ENCODE results near the gene MCF2L2. TPM values are rescaled to one million over a fixed set of nuclear protein-coding genes. Genes with fewer than 3 reads are reported as not detected.

Gene MCF2L2
- total RNA-seq, 1 experiment from 2014 or later, result 0.03 TPM

GRCh38 chr3:183401678-183402077, 26.7 kb downstream of the MCF2L2 start:
- no peak overlapping the region for H3K27ac ChIP-seq
- no peak overlapping the region for H3K4me3 ChIP-seq
- DNase-seq (ENCODE audit: low read depth in 1 of 2, low spot score in 2 of 2), result no peak
- no peaks in the 10 kb centered on the region for H3K36me3 ChIP-seq
- H3K27me3 ChIP-seq (replicated peaks), result 0 out of 2 replicates have a peak, but pooled peaks cover 10% of the 10 kb centered on the region
- H3K4me1 ChIP-seq (replicated peaks), result no peaks in the 10 kb centered on the region
- H3K9me3 ChIP-seq (replicated peaks), result no peaks in the 10 kb centered on the region

- Histone ChIP-seq H3K27ac (no peak overlapping the region), H3K9me3 (replicated peaks) (no peaks in the 10 kb centered on the region), H3K4me1 (replicated peaks) (no peaks in the 10 kb centered on the region), H3K4me3 (no peak overlapping the region), H3K36me3 (no peaks in the 10 kb centered on the region), H3K27me3 (replicated peaks) (peaks cover 10% of the 10 kb centered on the region; the same call in 1 of the 2 replicates)
- DNase-seq (ENCODE audit: low read depth in 1 of 2, low spot score in 2 of 2), result no peak
Observed at GRCh38 chr3:183400352-183400751, 28.1 kb downstream of the MCF2L2 start.

DNA sequence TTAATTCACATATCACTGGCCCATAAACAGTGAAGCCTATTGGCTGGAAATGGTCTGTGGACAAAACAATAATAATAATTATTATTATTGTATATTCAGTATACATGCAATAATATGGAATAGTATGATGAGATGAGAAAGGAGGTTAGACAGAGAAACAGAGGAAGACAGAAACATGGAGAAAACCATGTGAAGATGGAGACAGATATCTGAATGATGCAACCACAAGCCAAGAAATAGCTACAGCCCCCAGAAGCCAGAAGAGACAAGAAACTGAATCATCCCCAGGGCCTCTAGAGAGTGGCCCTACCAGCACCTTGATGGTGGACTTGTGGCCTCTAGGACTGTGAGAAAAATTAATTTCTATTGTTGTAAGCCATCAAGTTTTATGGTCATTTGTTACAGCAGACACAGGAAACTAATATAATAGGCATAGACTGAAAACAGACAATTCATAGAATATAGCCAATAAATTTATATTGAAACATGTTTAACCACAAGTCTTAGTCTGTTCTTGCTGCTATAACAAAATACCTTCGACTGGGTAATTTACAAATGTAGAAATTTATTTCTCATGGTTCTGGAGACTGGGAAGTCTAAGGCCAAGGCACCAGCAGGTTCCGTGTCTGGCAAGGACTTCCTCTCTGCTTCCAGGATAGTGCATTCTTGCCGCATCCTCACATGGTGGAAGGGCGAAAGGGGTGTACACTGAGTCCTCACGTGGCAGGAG, 31.6 kb downstream of the MCF2L2 start:
- no peaks in the 10 kb centered on the region for H3K9me3 ChIP-seq (replicated peaks)
- no peak overlapping the region for H3K4me3 ChIP-seq
- H3K36me3 ChIP-seq, result no peaks in the 10 kb centered on the region
- H3K27ac ChIP-seq, result no peak overlapping the region
- H3K4me1 ChIP-seq (replicated peaks), result no peaks in the 10 kb centered on the region
- DNase-seq (ENCODE audit: low read depth in 1 of 2, low spot score in 2 of 2), result no peak
- H3K27me3 ChIP-seq (replicated peaks), result peaks cover 10% of the 10 kb centered on the region; the same call in 1 of the 2 replicates

DNA sequence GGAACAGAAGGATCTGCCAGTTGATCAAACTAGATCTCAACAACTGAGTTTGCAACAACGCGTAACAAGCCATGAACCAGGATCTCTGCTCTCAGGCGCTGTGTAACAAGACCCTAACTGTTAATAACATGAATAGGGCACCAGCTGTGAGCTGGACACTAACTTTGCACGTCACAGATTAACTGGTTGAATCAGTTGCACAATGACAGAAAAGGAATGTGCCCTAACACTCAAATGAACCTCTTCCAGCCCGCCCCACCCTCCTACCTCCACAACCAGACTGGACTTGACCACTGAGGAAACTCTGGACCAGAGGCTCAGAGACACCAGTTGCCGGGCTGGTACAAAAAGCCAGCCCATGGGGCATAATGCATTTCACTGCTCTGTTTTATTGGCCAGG, 34.3 kb downstream of the MCF2L2 start:
- DNase-seq (ENCODE audit: low read depth in 1 of 2, low spot score in 2 of 2), result no peak
- H3K27ac ChIP-seq, result no peak overlapping the region

GRCh38 chr3:183393625-183394024, 34.8 kb downstream of the MCF2L2 start:
- H3K27me3 ChIP-seq (replicated peaks), result peaks cover 5% of the 10 kb centered on the region; the same call in 1 of the 2 replicates
- no peaks in the 10 kb centered on the region for H3K4me1 ChIP-seq (replicated peaks)
- DNase-seq (ENCODE audit: low read depth in 1 of 2, low spot score in 2 of 2), result no peak
- H3K36me3 ChIP-seq, result no peaks in the 10 kb centered on the region
- H3K9me3 ChIP-seq (replicated peaks), result no peaks in the 10 kb centered on the region
- H3K27ac ChIP-seq, result no peak overlapping the region
- H3K4me3 ChIP-seq, result no peak overlapping the region

More for the DNA sequence above, 34.3 kb downstream of the MCF2L2 start:
- no peak overlapping the region for H3K4me3 ChIP-seq
- no peaks in the 10 kb centered on the region for H3K4me1 ChIP-seq (replicated peaks)
- H3K27me3 ChIP-seq (replicated peaks), result peaks cover 8% of the 10 kb centered on the region; the same call in 1 of the 2 replicates
- no peaks in the 10 kb centered on the region for H3K36me3 ChIP-seq
- H3K9me3 ChIP-seq (replicated peaks), result no peaks in the 10 kb centered on the region

- DNase-seq (ENCODE audit: low read depth in 1 of 2, low spot score in 2 of 2), result no peak
- H3K4me3 ChIP-seq, result no peak overlapping the region
- H3K36me3 ChIP-seq, result no peaks in the 10 kb centered on the region
- H3K9me3 ChIP-seq (replicated peaks), result no peaks in the 10 kb centered on the region
- H3K4me1 ChIP-seq (replicated peaks), result no peaks in the 10 kb centered on the region
- H3K27me3 ChIP-seq (replicated peaks), result no peaks in the 10 kb centered on the region; the same call in 1 of the 2 replicates
- no peak overlapping the region for H3K27ac ChIP-seq
Observed at GRCh38 chr3:183392186-183393034, 36.0 kb downstream of the MCF2L2 start.

- H3K9me3 ChIP-seq (replicated peaks), result no peaks in the 10 kb centered on the region
- DNase-seq (ENCODE audit: low read depth in 1 of 2, low spot score in 2 of 2), result no peak
- no peak overlapping the region for H3K27ac ChIP-seq
- H3K4me3 ChIP-seq, result no peak overlapping the region
- no peaks in the 10 kb centered on the region; the same call in 1 of the 2 replicates for H3K27me3 ChIP-seq (replicated peaks)
- H3K4me1 ChIP-seq (replicated peaks), result no peaks in the 10 kb centered on the region
- no peaks in the 10 kb centered on the region for H3K36me3 ChIP-seq
Observed at GRCh38 chr3:183391460-183391859, 37.0 kb downstream of the MCF2L2 start.

- Histone ChIP-seq H3K4me3 (no peak overlapping the region), H3K27me3 (replicated peaks) (no peaks in the 10 kb centered on the region), H3K36me3 (no peaks in the 10 kb centered on the region), H3K9me3 (replicated peaks) (no peaks in the 10 kb centered on the region), H3K27ac (no peak overlapping the region), H3K4me1 (replicated peaks) (no peaks in the 10 kb centered on the region)
- DNase-seq (ENCODE audit: low read depth in 1 of 2, low spot score in 2 of 2), result no peak
Observed at GRCh38 chr3:183390844-183391243, 37.6 kb downstream of the MCF2L2 start.

DNA sequence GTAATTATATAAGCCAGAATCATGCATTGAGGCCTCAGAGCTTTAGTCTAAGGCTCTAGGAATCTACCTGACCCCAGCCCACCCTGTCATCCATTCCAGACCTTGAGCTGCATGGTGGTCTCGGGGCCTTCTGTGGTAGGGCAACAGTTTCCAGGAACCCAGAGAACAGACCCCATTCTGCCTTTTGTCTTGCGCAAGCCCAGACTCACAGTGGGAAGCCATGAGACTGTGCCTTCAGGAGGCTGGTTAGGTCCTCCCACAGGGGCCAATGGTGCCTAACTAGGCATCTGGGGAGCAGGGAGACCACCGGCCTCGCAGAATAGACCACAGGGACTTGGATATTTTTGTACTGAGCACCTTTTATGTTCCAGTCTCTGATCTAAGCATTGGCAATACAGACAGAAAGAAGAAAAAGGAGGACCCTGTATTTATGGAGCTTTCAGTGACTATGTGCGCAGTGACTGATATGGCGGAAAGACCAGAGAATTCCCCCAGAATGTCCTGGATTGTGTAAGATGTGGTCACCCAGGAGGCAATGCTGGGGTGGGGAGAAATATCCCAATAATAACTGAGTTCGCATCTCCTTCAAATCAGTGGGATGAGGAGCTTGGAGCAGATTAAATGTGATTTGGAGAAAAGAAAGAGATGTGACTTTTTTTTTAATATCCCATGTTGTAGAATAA, 40.1 kb downstream of the MCF2L2 start:
- no peak overlapping the region for H3K4me3 ChIP-seq
- no peaks in the 10 kb centered on the region for H3K27me3 ChIP-seq (replicated peaks)
- H3K27ac ChIP-seq, result no peak overlapping the region
- no peaks in the 10 kb centered on the region for H3K36me3 ChIP-seq
- DNase-seq (ENCODE audit: low read depth in 1 of 2, low spot score in 2 of 2), result no peak
- H3K4me1 ChIP-seq (replicated peaks), result no peaks in the 10 kb centered on the region
- no peaks in the 10 kb centered on the region for H3K9me3 ChIP-seq (replicated peaks)

- Histone ChIP-seq H3K27ac (no peak overlapping the region), H3K4me1 (replicated peaks) (no peaks in the 10 kb centered on the region), H3K4me3 (no peak overlapping the region), H3K36me3 (no peaks in the 10 kb centered on the region), H3K27me3 (replicated peaks) (no peaks in the 10 kb centered on the region), H3K9me3 (replicated peaks) (no peaks in the 10 kb centered on the region)
- no peak for DNase-seq (ENCODE audit: low read depth in 1 of 2, low spot score in 2 of 2)
Observed at GRCh38 chr3:183387797-183388196, 40.6 kb downstream of the MCF2L2 start.

DNA sequence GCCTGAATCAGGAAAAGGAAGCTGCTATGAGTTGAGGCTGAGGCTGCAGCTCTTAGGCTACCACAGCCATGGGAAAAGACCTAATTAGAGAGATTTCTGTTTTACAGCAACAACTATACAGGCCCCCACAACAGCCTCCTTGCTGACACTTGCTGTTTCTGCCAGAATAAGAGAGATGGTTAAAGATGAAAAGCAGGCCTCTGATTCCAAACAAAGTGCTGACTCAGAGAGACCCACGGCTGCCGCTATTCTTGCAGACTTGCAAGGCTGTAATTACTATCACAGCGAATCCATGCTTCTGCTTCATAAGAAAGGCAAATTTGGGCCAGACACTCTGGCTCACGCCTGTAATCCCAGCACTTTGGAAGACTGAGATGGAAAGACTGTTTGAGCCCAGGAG, 41.8 kb downstream of the MCF2L2 start:
- H3K27me3 ChIP-seq (replicated peaks), result no peaks in the 10 kb centered on the region
- H3K9me3 ChIP-seq (replicated peaks), result no peaks in the 10 kb centered on the region
- no peak for DNase-seq (ENCODE audit: low read depth in 1 of 2, low spot score in 2 of 2)
- H3K4me1 ChIP-seq (replicated peaks), result no peaks in the 10 kb centered on the region
- H3K4me3 ChIP-seq, result no peak overlapping the region
- H3K27ac ChIP-seq, result no peak overlapping the region
- no peaks in the 10 kb centered on the region for H3K36me3 ChIP-seq

DNA sequence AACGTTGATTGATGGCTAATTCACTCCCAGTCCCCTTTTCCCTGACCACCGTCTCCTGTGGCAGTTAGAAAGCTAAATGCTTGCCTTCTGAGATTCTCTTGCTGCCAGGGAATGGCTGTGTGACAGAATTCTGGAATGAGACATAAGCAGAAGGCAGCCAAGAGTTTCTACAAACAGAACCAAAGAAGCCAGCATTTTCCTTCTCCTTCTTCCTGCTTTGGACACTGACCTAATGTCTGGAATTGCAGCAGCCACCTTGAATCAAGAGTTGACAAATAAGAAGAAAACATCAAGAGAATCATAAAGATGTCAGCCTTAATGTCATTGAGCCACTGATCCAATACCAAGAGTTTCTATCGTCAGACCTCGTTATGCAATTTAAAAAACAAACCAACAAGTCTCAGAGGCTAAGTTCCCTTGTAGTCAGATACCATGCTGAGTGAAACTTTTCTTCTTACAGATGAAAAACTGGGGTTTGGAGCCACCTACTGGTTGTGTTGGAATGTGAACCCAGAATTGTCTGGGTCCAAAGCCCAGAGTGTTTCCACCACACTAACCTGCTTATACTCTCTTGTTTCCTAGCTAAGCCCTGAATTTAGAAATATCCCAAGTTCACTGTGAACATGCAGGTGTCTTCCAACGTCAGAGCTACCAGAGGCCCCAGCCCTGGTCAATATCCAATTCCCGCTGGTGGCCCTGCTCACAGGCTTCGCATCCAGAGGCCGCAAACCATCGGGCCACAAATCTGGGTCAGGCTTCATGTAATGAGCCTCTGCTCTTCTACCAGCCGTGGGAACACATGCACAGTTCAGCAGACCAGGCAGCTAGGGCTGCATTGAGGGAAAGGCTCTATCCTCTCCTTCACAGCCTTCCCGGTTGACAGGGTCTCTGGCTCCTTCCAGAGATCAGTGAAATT, 42.5 kb downstream of the MCF2L2 start:
- Histone ChIP-seq H3K27me3 (replicated peaks) (no peaks in the 10 kb centered on the region), H3K36me3 (no peaks in the 10 kb centered on the region), H3K4me3 (no peak overlapping the region), H3K4me1 (replicated peaks) (no peaks in the 10 kb centered on the region), H3K9me3 (replicated peaks) (no peaks in the 10 kb centered on the region), H3K27ac (no peak overlapping the region)
- DNase-seq (ENCODE audit: low read depth in 1 of 2, low spot score in 2 of 2), result peak in 1 of 2 experiments; percentile 38

- Histone ChIP-seq H3K36me3 (no peaks in the 10 kb centered on the region), H3K4me1 (replicated peaks) (peaks cover 8% of the 10 kb centered on the region; the same call in 1 of the 2 replicates), H3K9me3 (replicated peaks) (no peaks in the 10 kb centered on the region), H3K27ac (no peak overlapping the region), H3K27me3 (replicated peaks) (no peaks in the 10 kb centered on the region), H3K4me3 (no peak overlapping the region)
- no peak for DNase-seq (ENCODE audit: low read depth in 1 of 2, low spot score in 2 of 2)
Observed at GRCh38 chr3:183381673-183382072, 46.7 kb downstream of the MCF2L2 start.
